Measurements from ENCODE around the gene PTPRN2. TPM values are rescaled to one million over a fixed set of nuclear protein-coding genes. Genes with fewer than 3 reads are reported as not detected.

Gene PTPRN2
- total RNA-seq, 1 donor from 2014 or later, result 1.8 TPM

DNA sequence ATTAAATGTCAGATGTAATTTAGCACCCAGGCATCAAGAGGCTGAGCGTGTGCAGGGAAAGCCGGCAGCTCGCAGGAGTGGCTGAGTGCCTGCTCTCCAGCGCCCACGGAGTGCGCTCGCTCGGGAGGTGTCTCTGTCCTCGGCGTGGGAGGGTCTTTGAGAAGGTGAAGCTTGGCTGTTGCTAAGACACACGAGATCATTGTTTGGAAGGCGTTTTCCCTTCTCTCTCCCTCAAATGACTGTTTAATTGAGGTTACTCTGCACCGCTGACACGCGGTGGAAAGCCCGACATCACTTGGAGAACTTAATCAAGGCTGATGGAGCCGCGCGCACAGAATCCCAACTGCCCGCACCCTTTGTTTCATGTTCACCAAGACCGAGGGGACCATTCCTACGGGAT lies 836.2 kb downstream of the PTPRN2 start:
- no peaks in the 10 kb centered on the region for H3K4me1 Mint-ChIP-seq
- H3K36me3 Mint-ChIP-seq (ENCODE audit: low read depth), result no peaks in the 10 kb centered on the region
- ATAC-seq (ENCODE audit: low read depth), result no peak
- POLR2A ChIA-PET, result no interaction called here
- no peak for TF ChIP-seq CTCF (IDR thresholded peaks at IDR 0.05)
- H3K27ac Mint-ChIP-seq, result no peak overlapping the region
- CTCF ChIA-PET, result no interaction called here
- H3K4me3 Mint-ChIP-seq, result no peak overlapping the region
- no peaks in the 10 kb centered on the region for H3K9me3 Mint-ChIP-seq
- intact Hi-C loops (cut with micrococcal nuclease), result no loop called here
- no peak for DNase-seq
- H3K27me3 Mint-ChIP-seq, result no peaks in the 10 kb centered on the region

DNA sequence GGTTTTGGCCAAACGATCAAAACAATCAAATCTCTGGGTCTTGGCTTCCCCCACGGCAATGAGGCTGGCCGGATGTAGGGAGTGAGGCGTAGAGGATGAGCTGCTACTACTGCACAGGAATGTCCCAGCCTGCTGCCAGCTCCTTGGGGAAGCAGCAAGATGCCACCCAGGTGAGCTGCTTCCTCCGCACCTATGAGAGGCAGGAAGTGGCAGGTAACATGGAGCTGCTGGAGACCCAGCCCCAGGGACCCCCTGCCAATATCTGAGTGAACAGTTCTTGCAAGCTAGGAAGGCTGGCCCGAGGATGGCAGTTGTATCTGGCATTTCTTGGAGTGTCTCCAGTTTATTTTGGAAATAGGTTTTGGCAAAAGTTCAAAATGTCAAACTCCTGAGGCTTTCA lies 837.3 kb downstream of the PTPRN2 start:
- ChIA-PET CTCF (no interaction called here), POLR2A (no interaction called here)
- no peak for DNase-seq
- H3K4me3 Mint-ChIP-seq, result no peak overlapping the region
- H3K27ac Mint-ChIP-seq, result no peak overlapping the region
- H3K4me1 Mint-ChIP-seq, result no peaks in the 10 kb centered on the region
- no peak for TF ChIP-seq CTCF (IDR thresholded peaks at IDR 0.05)
- H3K9me3 Mint-ChIP-seq, result no peaks in the 10 kb centered on the region
- no peaks in the 10 kb centered on the region for H3K27me3 Mint-ChIP-seq
- no peak for ATAC-seq (ENCODE audit: low read depth)
- no peaks in the 10 kb centered on the region for H3K36me3 Mint-ChIP-seq (ENCODE audit: low read depth)
- intact Hi-C loops (cut with micrococcal nuclease), result no loop called here

DNA sequence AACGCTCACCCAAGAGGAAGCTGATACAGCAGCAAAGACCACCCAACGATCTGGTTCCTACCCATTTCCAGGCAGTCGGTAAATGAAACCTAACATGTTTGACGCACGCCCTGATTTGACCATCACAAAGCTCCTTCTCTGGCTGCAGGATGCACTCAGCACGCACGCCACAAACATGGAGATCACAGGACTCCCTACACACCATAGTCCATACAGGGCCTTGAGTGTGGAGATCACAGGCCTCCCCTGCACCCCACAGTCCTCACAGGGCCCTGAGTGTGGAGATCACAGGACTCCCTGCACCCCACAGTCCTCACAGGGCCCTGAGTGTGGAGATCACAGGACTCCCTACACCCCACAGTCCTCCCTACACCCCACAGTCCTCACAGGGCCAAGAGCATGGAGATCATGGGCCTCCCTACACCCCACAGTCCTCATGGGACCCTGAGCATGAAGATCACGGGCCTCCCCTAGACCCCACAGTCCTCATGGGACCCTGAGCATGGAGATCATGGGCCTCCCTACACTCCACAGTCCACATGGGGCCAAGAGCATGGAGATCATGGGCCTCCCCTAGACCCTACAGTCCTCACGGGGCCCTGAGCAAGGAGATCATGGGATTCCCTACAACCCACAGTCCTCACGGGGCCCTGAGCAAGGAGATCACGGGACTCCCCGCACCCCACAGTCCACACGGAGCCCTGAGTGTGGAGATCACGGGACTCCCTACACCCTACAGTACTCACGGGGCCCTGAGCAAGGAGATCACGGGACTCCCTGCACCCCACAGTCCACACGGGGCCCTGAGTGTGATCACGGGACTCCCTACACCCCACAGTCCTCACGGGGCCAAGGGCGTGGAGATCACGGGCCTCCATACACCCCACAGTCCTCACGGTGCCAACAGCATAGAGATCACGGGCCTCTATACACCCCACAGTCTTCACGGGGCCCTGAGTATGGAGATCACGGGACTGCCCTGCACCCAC lies 841.6 kb downstream of the PTPRN2 start:
- DNase-seq (no peak), ATAC-seq (ENCODE audit: low read depth) (no peak)
- intact Hi-C loops (cut with micrococcal nuclease), result no loop called here
- Mint-ChIP-seq H3K9me3 (no peaks in the 10 kb centered on the region), H3K27ac (no peak overlapping the region), H3K4me1 (no peaks in the 10 kb centered on the region), H3K4me3 (no peak overlapping the region), H3K27me3 (no peaks in the 10 kb centered on the region), H3K36me3 (ENCODE audit: low read depth) (no peaks in the 10 kb centered on the region)
- TF ChIP-seq CTCF (IDR thresholded peaks at IDR 0.05), result no peak
- POLR2A ChIA-PET, result no interaction called here
- CTCF ChIA-PET, result no interaction called here

GRCh38 chr7:157744786-157745601 lies 842.6 kb downstream of the PTPRN2 start:
- ATAC-seq (ENCODE audit: low read depth) (no peak), DNase-seq (no peak)
- Mint-ChIP-seq H3K27me3 (no peaks in the 10 kb centered on the region), H3K27ac (no peak overlapping the region), H3K4me1 (no peaks in the 10 kb centered on the region), H3K4me3 (no peak overlapping the region), H3K36me3 (ENCODE audit: low read depth) (no peaks in the 10 kb centered on the region), H3K9me3 (no peaks in the 10 kb centered on the region)
- TF ChIP-seq CTCF (IDR thresholded peaks at IDR 0.05), result no peak
- intact Hi-C loops (cut with micrococcal nuclease), result no loop called here
- POLR2A ChIA-PET, result no interaction called here
- CTCF ChIA-PET, result no interaction called here
